Measurements from ENCODE around the gene BCKDHB. TPM values are rescaled to one million over a fixed set of nuclear protein-coding genes. Genes with fewer than 3 reads are reported as not detected.

Gene BCKDHB
- total RNA-seq, 1 experiment from 2014 or later: 24.3 TPM

DNA sequence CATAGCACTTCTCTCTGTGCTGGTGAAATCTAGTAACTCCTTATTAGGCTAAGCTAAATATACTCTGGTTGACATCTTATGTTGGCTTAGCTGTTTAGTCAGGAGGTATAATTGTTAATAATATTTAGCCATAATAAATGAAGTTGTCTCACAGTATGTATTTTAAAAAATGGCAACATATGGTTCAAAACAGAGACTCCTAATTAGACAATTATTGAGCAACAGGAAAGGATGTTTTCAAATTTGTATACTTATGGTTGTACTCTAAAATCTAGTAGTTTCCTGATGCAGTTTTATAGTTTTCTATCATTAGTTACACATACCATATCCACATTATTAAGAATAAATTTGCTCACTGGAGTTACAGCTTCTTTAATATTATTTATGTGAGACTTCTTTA lies 150.2 kb downstream of the BCKDHB start (continued):
- TF ChIP-seq RORB (CRISPR knock-in tag; IDR thresholded peaks at IDR 0.05): no peak
- TF ChIP-seq, protein P1, sequence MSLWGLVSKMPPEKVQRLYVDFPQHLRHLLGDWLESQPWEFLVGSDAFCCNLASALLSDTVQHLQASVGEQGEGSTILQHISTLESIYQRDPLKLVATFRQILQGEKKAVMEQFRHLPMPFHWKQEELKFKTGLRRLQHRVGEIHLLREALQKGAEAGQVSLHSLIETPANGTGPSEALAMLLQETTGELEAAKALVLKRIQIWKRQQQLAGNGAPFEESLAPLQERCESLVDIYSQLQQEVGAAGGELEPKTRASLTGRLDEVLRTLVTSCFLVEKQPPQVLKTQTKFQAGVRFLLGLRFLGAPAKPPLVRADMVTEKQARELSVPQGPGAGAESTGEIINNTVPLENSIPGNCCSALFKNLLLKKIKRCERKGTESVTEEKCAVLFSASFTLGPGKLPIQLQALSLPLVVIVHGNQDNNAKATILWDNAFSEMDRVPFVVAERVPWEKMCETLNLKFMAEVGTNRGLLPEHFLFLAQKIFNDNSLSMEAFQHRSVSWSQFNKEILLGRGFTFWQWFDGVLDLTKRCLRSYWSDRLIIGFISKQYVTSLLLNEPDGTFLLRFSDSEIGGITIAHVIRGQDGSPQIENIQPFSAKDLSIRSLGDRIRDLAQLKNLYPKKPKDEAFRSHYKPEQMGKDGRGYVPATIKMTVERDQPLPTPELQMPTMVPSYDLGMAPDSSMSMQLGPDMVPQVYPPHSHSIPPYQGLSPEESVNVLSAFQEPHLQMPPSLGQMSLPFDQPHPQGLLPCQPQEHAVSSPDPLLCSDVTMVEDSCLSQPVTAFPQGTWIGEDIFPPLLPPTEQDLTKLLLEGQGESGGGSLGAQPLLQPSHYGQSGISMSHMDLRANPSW (CRISPR knock-in tag; conservative IDR thresholded peaks at IDR 0.05; ENCODE audit: low read depth): no peak
- TF ChIP-seq CTCF (IDR thresholded peaks at IDR 0.05): no peak
- no peak for TF ChIP-seq GTF2I (CRISPR knock-in tag; conservative IDR thresholded peaks at IDR 0.05)
- no peak for TF ChIP-seq HMGXB4 (CRISPR knock-in tag; IDR thresholded peaks at IDR 0.05)
- TF ChIP-seq AR (CRISPR knock-in tag; IDR thresholded peaks at IDR 0.05): no peak
- no peak for TF ChIP-seq OVOL2 (CRISPR knock-in tag; IDR thresholded peaks at IDR 0.05; ENCODE audit: borderline replicate concordance)
- no peak for TF ChIP-seq ZNF317 (CRISPR knock-in tag; IDR thresholded peaks at IDR 0.05; ENCODE audit: borderline replicate concordance, low read depth)
- TF ChIP-seq, protein P2, sequence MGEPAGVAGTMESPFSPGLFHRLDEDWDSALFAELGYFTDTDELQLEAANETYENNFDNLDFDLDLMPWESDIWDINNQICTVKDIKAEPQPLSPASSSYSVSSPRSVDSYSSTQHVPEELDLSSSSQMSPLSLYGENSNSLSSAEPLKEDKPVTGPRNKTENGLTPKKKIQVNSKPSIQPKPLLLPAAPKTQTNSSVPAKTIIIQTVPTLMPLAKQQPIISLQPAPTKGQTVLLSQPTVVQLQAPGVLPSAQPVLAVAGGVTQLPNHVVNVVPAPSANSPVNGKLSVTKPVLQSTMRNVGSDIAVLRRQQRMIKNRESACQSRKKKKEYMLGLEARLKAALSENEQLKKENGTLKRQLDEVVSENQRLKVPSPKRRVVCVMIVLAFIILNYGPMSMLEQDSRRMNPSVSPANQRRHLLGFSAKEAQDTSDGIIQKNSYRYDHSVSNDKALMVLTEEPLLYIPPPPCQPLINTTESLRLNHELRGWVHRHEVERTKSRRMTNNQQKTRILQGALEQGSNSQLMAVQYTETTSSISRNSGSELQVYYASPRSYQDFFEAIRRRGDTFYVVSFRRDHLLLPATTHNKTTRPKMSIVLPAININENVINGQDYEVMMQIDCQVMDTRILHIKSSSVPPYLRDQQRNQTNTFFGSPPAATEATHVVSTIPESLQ (CRISPR knock-in tag; IDR thresholded peaks at IDR 0.05): no peak
- no peak for TF ChIP-seq TEAD4 (CRISPR knock-in tag; IDR thresholded peaks at IDR 0.05)
- no peak for TF ChIP-seq EMX1 (CRISPR knock-in tag; IDR thresholded peaks at IDR 0.05)

GRCh38 chr6:80259118-80259517 lies 152.6 kb downstream of the BCKDHB start:
- POLR2A ChIA-PET: no interaction called here
- no peak for DNase-seq (ENCODE audit: low spot score)
- no peak for ATAC-seq
- Mint-ChIP-seq H3K36me3 (no peaks in the 10 kb centered on the region), H3K27me3 (ENCODE audit: low read depth) (no peaks in the 10 kb centered on the region), H3K27ac (no peak overlapping the region), H3K9me3 (no peaks in the 10 kb centered on the region), H3K4me1 (no peaks in the 10 kb centered on the region), H3K4me3 (no peak overlapping the region)
- CTCF ChIA-PET: no interaction called here
- TF ChIP-seq, protein P1 (CRISPR knock-in tag; conservative IDR thresholded peaks at IDR 0.05; ENCODE audit: low read depth): no peak
- TF ChIP-seq, protein P3, sequence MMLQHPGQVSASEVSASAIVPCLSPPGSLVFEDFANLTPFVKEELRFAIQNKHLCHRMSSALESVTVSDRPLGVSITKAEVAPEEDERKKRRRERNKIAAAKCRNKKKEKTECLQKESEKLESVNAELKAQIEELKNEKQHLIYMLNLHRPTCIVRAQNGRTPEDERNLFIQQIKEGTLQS (CRISPR knock-in tag; conservative IDR thresholded peaks at IDR 0.05): no peak
- TF ChIP-seq TEAD1 (CRISPR knock-in tag; IDR thresholded peaks at IDR 0.05) (no peak), ZNF671 (CRISPR knock-in tag; IDR thresholded peaks at IDR 0.05) (no peak), ZNF232 (CRISPR knock-in tag; IDR thresholded peaks at IDR 0.05) (no peak), FOXK1 (CRISPR knock-in tag; IDR thresholded peaks at IDR 0.05) (no peak), TEAD4 (CRISPR knock-in tag; IDR thresholded peaks at IDR 0.05) (no peak)
- TF ChIP-seq, protein P4, sequence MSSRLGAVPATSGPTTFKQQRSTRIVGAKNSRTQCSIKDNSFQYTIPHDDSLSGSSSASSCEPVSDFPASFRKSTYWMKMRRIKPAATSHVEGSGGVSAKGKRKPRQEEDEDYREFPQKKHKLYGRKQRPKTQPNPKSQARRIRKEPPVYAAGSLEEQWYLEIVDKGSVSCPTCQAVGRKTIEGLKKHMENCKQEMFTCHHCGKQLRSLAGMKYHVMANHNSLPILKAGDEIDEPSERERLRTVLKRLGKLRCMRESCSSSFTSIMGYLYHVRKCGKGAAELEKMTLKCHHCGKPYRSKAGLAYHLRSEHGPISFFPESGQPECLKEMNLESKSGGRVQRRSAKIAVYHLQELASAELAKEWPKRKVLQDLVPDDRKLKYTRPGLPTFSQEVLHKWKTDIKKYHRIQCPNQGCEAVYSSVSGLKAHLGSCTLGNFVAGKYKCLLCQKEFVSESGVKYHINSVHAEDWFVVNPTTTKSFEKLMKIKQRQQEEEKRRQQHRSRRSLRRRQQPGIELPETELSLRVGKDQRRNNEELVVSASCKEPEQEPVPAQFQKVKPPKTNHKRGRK (CRISPR knock-in tag; IDR thresholded peaks at IDR 0.05; ENCODE audit: borderline replicate concordance): no peak
- TF ChIP-seq, protein P5, sequence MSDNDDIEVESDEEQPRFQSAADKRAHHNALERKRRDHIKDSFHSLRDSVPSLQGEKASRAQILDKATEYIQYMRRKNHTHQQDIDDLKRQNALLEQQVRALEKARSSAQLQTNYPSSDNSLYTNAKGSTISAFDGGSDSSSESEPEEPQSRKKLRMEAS (CRISPR knock-in tag; IDR thresholded peaks at IDR 0.05): no peak

All from WTC11 (cell line).